ENCODE results near the gene ABHD5. TPM values are rescaled to one million over a fixed set of nuclear protein-coding genes. Genes with fewer than 3 reads are reported as not detected.

ABHD5 gene
- total and polyA plus RNA-seq, 2 of the 13 experiments (the other 11 are each of a cell fraction or from before 2014, with no cell fraction given): 4.5 to 13.3 TPM

- TF ChIP-seq ZNF687 (CRISPR knock-in tag; IDR thresholded peaks at IDR 0.05) (0 out of 2 replicates have a peak, but pooled peaks have one; percentile 11), POLR2AphosphoS5 (IDR thresholded peaks at IDR 0.05; ENCODE audit: low read depth, low read length) (no peak), NFIB (CRISPR knock-in tag; IDR thresholded peaks at IDR 0.05; ENCODE audit: borderline replicate concordance) (peak; percentile 88; the same call in 1 of the 2 replicates), CEBPG (CRISPR knock-in tag; IDR thresholded peaks at IDR 0.05) (peak; percentile 38; the same call in 1 of the 2 replicates), GABPB1 (CRISPR knock-in tag; IDR thresholded peaks at IDR 0.05) (0 out of 2 replicates have a peak, but pooled peaks have one; percentile 6), MEIS2 (CRISPR knock-in tag; IDR thresholded peaks at IDR 0.05) (peak; percentile 32; the same call in 1 of the 2 replicates), ZNF280D (CRISPR knock-in tag; IDR thresholded peaks at IDR 0.05) (0 out of 2 replicates have a peak, but pooled peaks have one; percentile 42), ZNF773 (CRISPR knock-in tag; IDR thresholded peaks at IDR 0.05; ENCODE audit: borderline replicate concordance) (no peak), ATRX (CRISPR knock-in tag; IDR thresholded peaks at IDR 0.05; ENCODE audit: borderline replicate concordance) (no peak), HNRNPLL (IDR thresholded peaks at IDR 0.05; ENCODE audit: low read depth, low read length, poor library complexity, severe bottlenecking) (peak; percentile 26), ZNF160 (CRISPR knock-in tag; IDR thresholded peaks at IDR 0.05) (no peak), ARID5B (CRISPR knock-in tag; IDR thresholded peaks at IDR 0.05) (peak; percentile 23; the same call in 1 of the 2 replicates), PATZ1 (CRISPR knock-in tag; IDR thresholded peaks at IDR 0.05) (0 out of 2 replicates have a peak, but pooled peaks have one; percentile 26), SP5 (CRISPR knock-in tag; IDR thresholded peaks at IDR 0.05; ENCODE audit: borderline replicate concordance, low read depth) (peak; percentile 78), SRY (CRISPR knock-in tag; IDR thresholded peaks at IDR 0.05) (no peak)
These were observed 78.6 kb downstream of the ABHD5 start (continued) for GRCh38 chr3:43769097-43769884.

All from HepG2 (cell line).